ENCODE data around the gene CDK2. TPM values are rescaled to one million over a fixed set of nuclear protein-coding genes. Genes with fewer than 3 reads are reported as not detected.
A peak's percentile ranks its signal among the peaks of the same experiment; 100 is the strongest.

CDK2 gene
- total RNA-seq, 1 donor from 2014 or later, result 26.0 TPM

- Histone ChIP-seq H3K27ac (no peak overlapping the region), H3K9me3 (no peaks in the 10 kb centered on the region), H3K36me3 (peaks cover 0 to 5% of the 10 kb centered on the region in 2 donors), H3K27me3 (no peaks in the 10 kb centered on the region), H3K4me1 (peaks cover 23% of the 10 kb centered on the region), H3K4me3 (no peak overlapping the region)
- TF ChIP-seq POLR2A (IDR thresholded peaks at IDR 0.05), result no peak
- no peak for TF ChIP-seq POLR2AphosphoS5 (IDR thresholded peaks at IDR 0.05; ENCODE audit: insufficient read depth in 1 of 2, low read depth in 1 of 2)
- TF ChIP-seq CTCF (IDR thresholded peaks at IDR 0.05), result no peak
- intact Hi-C loops (cut with DNase I), result no loop called here
- no peak for DNase-seq (ENCODE audit: extremely low spot score in 2 of 2)
Observed at GRCh38 chr12:55965240-55965639, 1.4 kb upstream of the CDK2 start.

- no peak for DNase-seq (ENCODE audit: extremely low spot score in 2 of 2)
- Histone ChIP-seq H3K27ac (peak within 1 kb of the TSS; percentile 87), H3K36me3 (peaks cover 0 to 5% of the 10 kb centered on the region in 2 donors), H3K9me3 (no peaks in the 10 kb centered on the region), H3K4me3 (peak within 1 kb of the TSS; percentile 54 to 92), H3K4me1 (peaks cover 23% of the 10 kb centered on the region), H3K27me3 (no peaks in the 10 kb centered on the region)
- intact Hi-C loops (cut with DNase I), result no loop called here
- TF ChIP-seq CTCF (IDR thresholded peaks at IDR 0.05), result no peak
- no peak for TF ChIP-seq POLR2AphosphoS5 (IDR thresholded peaks at IDR 0.05; ENCODE audit: insufficient read depth in 1 of 2, low read depth in 1 of 2)
- TF ChIP-seq POLR2A (IDR thresholded peaks at IDR 0.05), result no peak
Observed at GRCh38 chr12:55965941-55966407, 656 bp upstream of the CDK2 start, which contains the start of gene PMEL. Gene PMEL (minus strand): TSS chr12:55966042. CDS start chr12:55966011, 31 bp downstream.

- no peak overlapping the region for H3K4me3 ChIP-seq
- intact Hi-C loops (cut with DNase I), result no loop called here
- peaks cover 0 to 5% of the 10 kb centered on the region in 2 donors for H3K36me3 ChIP-seq
- no peak overlapping the region for H3K27ac ChIP-seq
- H3K4me1 ChIP-seq, result peaks cover 35% of the 10 kb centered on the region
- no peaks in the 10 kb centered on the region for H3K27me3 ChIP-seq
- no peaks in the 10 kb centered on the region for H3K9me3 ChIP-seq
- no peak for TF ChIP-seq POLR2AphosphoS5 (IDR thresholded peaks at IDR 0.05; ENCODE audit: insufficient read depth in 1 of 2, low read depth in 1 of 2)
- no peak for TF ChIP-seq CTCF (IDR thresholded peaks at IDR 0.05)
- TF ChIP-seq POLR2A (IDR thresholded peaks at IDR 0.05), result no peak
- no peak for DNase-seq (ENCODE audit: extremely low spot score in 2 of 2)
Observed at GRCh38 chr12:55969356-55969755, 2.7 kb downstream of the CDK2 start.

GRCh38 chr12:55970775-55971174 lies 4.1 kb downstream of the CDK2 start:
- DNase-seq (ENCODE audit: extremely low spot score in 2 of 2), result no peak
- intact Hi-C loops (cut with DNase I), result no loop called here
- peaks cover 0 to 5% of the 10 kb centered on the region in 2 donors for H3K36me3 ChIP-seq
- no peaks in the 10 kb centered on the region for H3K9me3 ChIP-seq
- H3K27me3 ChIP-seq, result no peaks in the 10 kb centered on the region
- no peak overlapping the region for H3K4me3 ChIP-seq
- H3K4me1 ChIP-seq, result peaks cover 45% of the 10 kb centered on the region
- H3K27ac ChIP-seq, result no peak overlapping the region
- no peak for TF ChIP-seq POLR2A (IDR thresholded peaks at IDR 0.05)
- TF ChIP-seq POLR2AphosphoS5 (IDR thresholded peaks at IDR 0.05; ENCODE audit: insufficient read depth in 1 of 2, low read depth in 1 of 2), result no peak
- no peak for TF ChIP-seq CTCF (IDR thresholded peaks at IDR 0.05)

- Histone ChIP-seq H3K36me3 (peaks cover 0 to 5% of the 10 kb centered on the region in 2 donors), H3K27me3 (no peaks in the 10 kb centered on the region), H3K4me3 (no peak overlapping the region), H3K27ac (peak overlapping the region; percentile 88), H3K9me3 (no peaks in the 10 kb centered on the region), H3K4me1 (peaks cover 50% of the 10 kb centered on the region)
- TF ChIP-seq POLR2AphosphoS5 (IDR thresholded peaks at IDR 0.05; ENCODE audit: insufficient read depth in 1 of 2, low read depth in 1 of 2), result no peak
- TF ChIP-seq POLR2A (IDR thresholded peaks at IDR 0.05), result no peak
- TF ChIP-seq CTCF (IDR thresholded peaks at IDR 0.05), result no peak
- no peak for DNase-seq (ENCODE audit: extremely low spot score in 2 of 2)
- intact Hi-C loops (cut with DNase I), result no loop called here
Observed at GRCh38 chr12:55972042-55972441, 5.4 kb downstream of the CDK2 start.
